AG04449 (cell line): ENCODE results near the gene ATP9B.

Source experiments
- CTCF ChIA-PET: fragments of 350-600 bp; formaldehyde crosslinking; extraction: SDS; loops from one replicate; lab custom pipeline; 2021; ENCODE audit warnings: antibody characterized with exemption; lab: Yijun Ruan, JAX
- POLR2A ChIA-PET: fragments of 400-600, 350-600 bp; formaldehyde crosslinking; extraction: SDS; loops from one replicate; lab custom pipeline; 2020; ENCODE audit warnings: antibody characterized with exemption, inconsistent platforms; lab: Yijun Ruan, JAX
- DNase-seq: peaks from one replicate; pipeline ENCODE4 v3.0.0-alpha.2; 2010; ENCODE audit warnings: low read depth, low spot score
- H3K4me3 ChIP-seq: 2 replicates; pipeline ENCODE4 v1.5.1; 2011; ENCODE audit warnings: low read depth, mild to moderate bottlenecking, control low read depth, low read length
- CTCF ChIP-seq: IDR thresholded peaks from one replicate; pipeline ENCODE4 v1.5.1; 2011; ENCODE audit warnings: mild to moderate bottlenecking, moderate library complexity, low read length, control low read depth, inconsistent platforms; ENCODE audit not compliant: insufficient read depth; ENCODE audit errors: missing control alignments

ATP9B gene

GRCh38 chr18:79381811-79382311 lies 312.7 kb downstream of the ATP9B start:
- ChIA-PET POLR2A (no interaction called here), CTCF (interaction anchor here (0.9 to 13.3 kb wide), 20 partner anchors 8 to 766 kb away, joined by 3 to 294 read pairs (median 14); no protein-coding TSS in a partner anchor)
- DNase-seq, result no peak
- no peak for TF ChIP-seq CTCF
- no peak overlapping the region for H3K4me3 ChIP-seq

- TF ChIP-seq CTCF, result no peak
- POLR2A ChIA-PET, result no interaction called here
- no peak for DNase-seq
- CTCF ChIA-PET, result interaction anchor here (1.2 to 13.3 kb wide), 5 partner anchors 10 to 262 kb away, joined by 3 to 294 read pairs (median 32); no protein-coding TSS in a partner anchor
- H3K4me3 ChIP-seq, result no peak overlapping the region
Observed at GRCh38 chr18:79382681-79383387, 313.6 kb downstream of the ATP9B start.

DNA sequence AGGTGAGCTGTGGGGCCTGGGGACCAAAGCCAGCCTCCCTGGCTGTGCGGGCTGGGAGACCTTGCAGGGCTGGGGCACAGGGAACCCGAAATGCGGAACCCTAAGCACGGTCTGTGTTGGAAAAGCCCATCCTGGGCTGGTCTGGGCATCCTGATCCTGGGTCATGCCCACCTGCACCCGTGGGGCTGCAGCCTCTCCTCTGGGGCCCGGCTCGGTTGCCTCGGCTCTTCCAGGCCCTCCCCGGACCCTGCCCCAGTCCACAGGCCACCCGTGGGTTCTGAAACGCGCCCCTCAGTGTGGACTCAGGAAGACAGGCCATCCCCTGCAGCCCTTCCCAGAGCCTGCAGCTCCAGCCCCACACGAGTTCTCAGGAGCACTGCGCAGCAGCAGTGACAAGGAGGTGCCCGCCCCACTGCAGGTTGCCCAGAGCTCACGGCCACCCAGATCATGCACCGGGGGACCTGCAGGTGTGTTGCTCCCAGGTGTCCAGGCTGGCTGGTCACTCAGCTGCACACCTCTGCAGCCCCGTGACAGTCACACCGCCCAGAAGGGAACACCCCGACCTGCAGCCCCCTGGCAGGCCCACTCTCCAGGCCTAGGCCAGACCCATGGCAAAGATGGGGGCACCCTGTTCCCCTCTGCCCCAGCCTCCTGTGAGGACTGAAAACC lies 314.3 kb downstream of the ATP9B start:
- TF ChIP-seq CTCF, result no peak
- no peak for DNase-seq
- CTCF ChIA-PET, result interaction anchor here (1.1 to 13.3 kb wide), 4 partner anchors 9 to 262 kb away, joined by 3 to 294 read pairs (median 102); no protein-coding TSS in a partner anchor
- POLR2A ChIA-PET, result no interaction called here
- H3K4me3 ChIP-seq, result no peak overlapping the region

- no peak for DNase-seq
- no peak overlapping the region for H3K4me3 ChIP-seq
- TF ChIP-seq CTCF, result no peak
- ChIA-PET POLR2A (no interaction called here), CTCF (interaction anchor here (1.1 to 13.3 kb wide), 4 partner anchors 10 to 261 kb away, joined by 3 to 294 read pairs (median 102); no protein-coding TSS in a partner anchor)
Observed at GRCh38 chr18:79384151-79384807, 315.1 kb downstream of the ATP9B start.

DNA sequence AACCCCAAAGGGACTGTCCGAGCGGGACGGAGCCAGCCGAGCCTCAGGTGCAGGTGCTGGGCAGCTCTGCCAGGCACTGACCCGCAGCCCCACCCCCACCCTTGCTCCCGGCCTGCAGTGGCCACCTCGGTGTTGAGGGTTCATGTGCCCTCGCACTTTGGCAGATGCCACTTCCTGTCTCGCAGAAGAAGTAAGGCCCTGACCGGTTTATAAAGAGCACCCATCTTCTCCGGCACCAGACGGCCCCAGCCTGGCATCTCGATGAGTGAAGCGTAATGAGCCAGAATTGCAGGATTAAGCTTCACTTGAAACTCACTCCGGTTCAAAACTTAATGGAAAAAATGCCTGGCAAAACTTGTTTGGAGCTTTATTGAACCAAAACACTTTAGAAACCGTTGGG lies 315.6 kb downstream of the ATP9B start:
- DNase-seq, result no peak
- ChIA-PET POLR2A (no interaction called here), CTCF (interaction anchor here (1.1 to 13.3 kb wide), 4 partner anchors 9 to 260 kb away, joined by 3 to 294 read pairs (median 102); no protein-coding TSS in a partner anchor)
- no peak overlapping the region for H3K4me3 ChIP-seq
- no peak for TF ChIP-seq CTCF
